ENCODE results near the gene SLBP.
A peak's percentile ranks its signal among the peaks of the same experiment; 100 is the strongest.

The SLBP gene

GRCh38 chr4:1711055-1711570 is 1.0 kb downstream of the SLBP start:
- DNase-seq, result no peak

GRCh38 chr4:1708581-1708980 is 3.5 kb downstream of the SLBP start:
- no peak for DNase-seq

GRCh38 chr4:1706358-1706757 is 5.8 kb downstream of the SLBP start:
- no peak for DNase-seq

DNA sequence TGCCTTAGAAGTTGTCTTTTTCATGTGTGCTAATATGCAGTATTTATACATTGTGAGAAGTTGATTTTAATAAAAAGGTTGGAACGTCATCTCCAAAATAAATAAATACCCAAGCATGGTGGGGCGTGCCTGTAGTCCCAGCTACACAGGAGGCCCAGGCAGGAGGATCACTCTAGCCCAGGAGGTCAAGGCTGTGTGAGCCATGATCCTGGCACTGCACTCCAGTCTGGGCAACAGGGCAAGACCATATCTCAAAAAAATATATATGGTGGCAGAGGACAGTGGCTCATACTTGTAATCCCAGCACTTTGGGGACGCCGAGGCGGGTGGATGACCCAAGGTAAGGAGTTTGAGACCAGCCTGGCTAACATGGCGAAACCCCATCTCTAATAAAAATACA is 6.4 kb downstream of the SLBP start:
- DNase-seq, result no peak

DNA sequence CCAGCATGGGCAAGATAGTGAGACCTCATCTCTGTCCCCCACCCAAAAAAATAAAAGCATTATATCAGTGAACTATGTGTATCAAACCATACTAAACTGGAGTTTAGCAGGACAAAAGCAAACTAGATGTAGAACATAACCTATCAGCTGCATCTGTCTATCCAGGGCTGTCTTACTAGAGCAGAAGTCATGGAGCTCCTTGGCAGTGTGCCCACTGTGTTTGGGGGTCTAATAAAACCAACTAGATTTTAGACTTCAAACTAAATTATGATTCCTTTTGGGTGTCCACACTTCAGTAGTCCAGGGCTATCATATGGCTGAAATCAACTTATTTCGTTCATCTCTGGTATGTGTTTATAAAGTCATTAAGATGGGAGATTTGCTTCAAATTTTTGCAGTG is 8.3 kb downstream of the SLBP start:
- DNase-seq, result no peak

- peak; percentile 42 to 59 (median 58) for DNase-seq
Observed at GRCh38 chr4:1701671-1702070, 10.4 kb downstream of the SLBP start.

DNA sequence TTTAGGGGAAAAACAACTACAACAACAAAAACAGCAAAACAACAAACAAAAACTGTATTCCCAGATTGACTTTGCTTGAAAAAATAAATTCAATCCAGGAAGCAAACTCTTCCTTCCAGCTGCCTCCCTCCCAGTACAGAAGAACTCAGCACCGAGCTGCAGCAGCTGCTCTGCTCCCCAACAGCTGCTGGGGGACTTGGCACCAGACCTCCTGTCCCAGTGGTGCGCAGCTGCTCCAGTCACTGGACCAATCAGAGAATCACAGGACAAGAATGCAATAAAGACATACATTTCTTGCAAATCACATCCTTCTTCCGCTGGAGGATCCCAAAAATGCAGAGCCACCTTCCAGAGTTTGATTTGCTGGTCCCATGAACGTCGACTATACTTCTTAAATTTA is 16.2 kb downstream of the SLBP start:
- DNase-seq, result no peak

DNA sequence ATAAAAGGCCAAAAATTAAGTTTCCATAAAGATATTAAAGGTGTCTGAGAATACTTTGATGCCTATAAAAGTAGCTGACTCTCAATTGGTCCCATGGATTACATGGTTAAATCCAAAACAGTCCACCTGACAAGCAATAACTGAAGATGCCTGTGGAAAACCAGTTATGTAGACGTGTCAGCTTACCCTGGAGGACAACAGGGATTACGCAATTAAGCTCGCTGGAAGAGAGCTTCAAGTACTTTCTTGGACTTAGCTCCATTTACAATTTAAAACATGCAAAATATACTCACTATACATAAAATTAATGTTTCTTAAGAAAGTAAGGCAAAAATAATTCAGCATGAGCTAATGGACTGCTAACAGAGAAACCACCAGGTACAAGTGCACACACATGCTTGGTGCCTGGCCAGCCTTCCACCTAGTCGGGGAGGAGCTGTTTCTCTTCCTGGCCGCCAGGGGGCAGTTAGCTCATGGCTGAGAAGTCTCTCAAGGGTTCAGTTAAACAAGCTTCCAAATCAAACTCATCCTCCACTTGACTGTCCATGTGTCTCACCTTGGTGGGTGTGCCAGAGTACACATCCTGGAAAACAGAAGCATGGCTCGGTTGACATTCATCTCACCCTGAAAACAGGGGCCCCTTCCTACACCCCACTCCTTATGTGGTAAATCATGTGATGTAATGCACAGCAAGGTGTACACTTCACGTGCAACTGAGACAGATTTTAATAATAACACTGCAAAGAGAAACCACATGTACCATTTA is 18.8 kb downstream of the SLBP start:
- peak; percentile 80 to 91 (median 88) for DNase-seq

DNA sequence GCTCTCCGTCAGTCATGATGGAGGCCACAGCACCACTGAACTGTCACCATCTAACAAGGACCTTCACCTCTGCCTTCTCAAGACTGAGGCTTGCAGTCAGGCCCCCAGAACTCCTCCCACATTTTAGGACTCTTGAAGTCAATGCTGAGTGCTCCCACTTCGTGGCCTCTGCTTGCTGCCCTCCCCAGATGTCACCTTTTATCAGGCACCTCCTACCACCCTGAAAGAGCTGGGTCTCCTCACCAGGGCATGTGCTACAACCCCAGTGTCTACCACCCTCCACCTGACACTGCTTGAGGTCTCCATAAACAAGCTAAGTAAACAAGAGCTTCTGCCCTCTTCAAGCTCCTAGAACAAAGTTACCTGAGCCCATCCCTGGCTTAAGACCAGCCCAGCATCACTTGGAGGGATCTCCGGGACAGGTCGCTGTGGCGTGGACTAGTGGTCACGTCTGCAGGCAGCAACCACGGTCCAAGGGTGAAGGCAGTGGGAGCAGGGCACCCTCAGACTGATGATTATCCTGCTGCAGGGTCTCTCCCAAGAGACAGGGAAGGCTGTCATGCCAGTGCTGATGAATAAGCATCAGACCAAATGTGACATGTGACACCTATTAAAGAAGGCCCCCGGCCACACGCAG is 20.3 kb downstream of the SLBP start:
- no peak for DNase-seq

DNA sequence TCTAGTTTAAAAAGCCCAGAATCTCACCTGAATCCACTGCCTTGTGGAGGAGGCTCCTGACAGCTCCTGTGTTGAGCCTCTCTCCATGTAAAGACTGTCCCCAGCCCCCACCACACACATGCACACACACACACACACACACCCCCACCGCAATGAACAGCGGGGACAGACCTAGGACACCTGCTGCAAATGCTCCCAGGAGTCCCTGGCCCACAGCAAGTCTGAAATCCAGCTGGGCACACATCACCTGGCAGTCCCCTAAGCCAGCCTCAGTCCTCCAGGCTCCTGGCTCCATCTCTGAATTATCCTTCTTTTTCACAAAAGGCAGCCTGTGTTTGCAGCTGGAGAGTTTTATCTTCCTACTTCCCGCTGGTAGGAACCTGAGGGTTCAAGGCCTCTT is 21.4 kb downstream of the SLBP start:
- no peak for DNase-seq

DNA sequence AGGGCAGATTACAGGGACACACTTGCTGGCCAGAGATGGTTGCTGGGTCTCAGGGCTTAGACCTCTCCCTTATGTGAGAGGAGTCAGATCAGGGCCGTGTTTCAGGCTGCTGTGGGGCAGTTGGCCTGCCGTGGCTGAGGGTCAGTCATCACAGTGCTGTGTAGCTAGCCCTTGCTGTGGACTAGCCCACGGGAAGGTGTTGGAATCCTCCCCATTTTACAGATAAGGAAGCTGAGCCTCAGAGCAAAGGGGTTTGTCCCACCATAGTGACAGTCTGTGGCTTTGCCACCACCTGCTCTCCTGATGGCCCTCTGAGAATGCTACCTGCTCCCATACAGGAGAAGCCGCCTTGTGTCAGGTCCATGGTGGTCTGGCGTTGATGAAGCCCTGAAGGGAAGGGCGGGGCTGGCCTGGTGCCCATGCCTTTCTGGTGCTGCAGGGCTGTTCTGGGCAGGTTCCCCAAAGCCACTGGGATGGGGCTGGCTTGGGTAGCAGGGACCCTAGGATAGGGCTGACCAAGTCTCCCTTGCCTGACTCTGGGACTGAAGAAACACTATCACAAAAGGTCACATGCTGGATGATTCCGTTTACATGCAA is 25.6 kb downstream of the SLBP start:
- DNase-seq, result no peak

DNA sequence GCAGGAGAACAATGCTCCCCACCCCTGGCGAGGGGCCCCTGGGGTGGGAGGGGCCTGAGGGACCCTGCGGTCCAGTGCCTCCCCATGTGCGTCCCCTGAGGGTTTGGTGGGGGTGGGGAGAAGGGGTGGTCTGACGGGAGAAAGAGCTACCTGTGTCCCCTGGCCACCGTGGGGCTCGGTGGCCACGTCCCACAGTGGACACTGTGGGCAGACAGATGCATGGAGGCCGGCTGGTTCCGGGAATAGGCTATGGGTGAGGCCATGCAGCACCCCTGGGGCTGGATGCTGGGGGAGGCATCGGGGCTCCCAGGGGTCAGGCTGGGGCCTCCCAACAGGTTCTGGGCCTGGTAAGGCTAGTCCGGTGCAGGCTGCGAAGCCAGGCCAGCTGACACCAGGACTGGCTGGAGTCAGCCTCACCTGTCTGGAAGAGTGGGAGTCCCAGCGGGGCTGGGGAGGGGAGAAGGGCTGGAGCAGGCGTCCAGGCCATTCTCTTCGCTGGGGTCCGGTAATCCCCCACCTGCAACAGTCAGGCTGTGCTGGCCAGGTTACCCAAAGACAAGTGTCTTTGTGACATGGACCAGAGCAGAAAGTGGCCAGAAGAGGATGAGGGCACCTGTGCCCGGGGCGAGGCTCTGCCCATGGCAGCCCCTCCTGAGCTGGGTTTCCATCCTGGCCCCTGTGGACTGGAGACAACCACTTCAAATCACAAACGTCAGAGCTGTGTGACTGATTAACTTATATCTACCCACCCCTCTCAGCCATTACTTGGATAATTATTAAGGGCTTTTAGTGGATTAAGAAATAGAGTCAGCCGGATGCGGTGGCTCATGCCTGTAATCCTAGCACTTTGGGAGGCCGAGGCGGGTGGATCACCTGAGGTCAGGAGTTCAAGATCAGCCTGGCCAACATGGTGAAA is 26.6 kb downstream of the SLBP start:
- no peak for DNase-seq

DNA sequence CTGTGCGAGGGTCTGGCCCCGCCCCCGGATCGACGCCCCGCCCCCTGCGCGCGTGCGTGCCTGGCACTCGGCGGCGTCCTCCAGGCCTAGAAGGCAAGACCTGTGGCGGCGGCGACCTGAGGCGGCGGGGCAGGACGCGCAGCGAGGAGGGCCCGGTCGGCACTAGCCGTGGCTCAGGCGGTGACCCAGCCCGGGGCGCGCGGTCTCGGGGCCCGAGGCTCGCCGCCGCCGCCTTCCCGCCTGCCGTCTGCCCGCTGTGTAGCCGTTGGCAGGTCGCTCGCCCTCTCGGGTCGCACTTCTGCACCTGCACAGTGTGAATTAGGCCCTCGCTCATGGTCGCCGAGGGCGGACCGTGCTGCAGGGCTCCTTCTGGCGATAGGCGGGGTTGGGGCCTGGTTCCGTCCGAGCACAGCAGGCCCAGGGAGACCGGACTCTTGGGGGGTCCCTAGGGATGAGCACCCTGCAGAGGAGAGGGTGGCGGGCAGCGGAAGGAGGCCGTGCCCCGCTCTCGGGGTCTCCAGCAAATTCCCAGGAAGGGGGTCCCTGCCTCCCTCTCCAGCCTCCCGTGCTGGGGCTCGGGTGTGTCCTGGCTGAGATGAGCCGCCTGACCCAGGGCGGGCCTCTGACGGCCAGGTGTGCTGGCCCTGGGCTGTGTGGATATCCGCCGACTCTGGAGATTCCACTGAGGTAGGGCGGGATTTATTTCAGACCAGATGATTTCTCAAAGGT is 27.4 kb downstream of the SLBP start:
- no peak for DNase-seq

GRCh38 chr4:1683736-1684505 is 28.2 kb downstream of the SLBP start, which contains the start of gene FAM53A:
TSS of gene FAM53A (minus strand) at chr4:1684313. CDS start at chr4:1668741, 15,572 bp downstream.
- DNase-seq, result peak; percentile 94 to 99 (median 98)

DNA sequence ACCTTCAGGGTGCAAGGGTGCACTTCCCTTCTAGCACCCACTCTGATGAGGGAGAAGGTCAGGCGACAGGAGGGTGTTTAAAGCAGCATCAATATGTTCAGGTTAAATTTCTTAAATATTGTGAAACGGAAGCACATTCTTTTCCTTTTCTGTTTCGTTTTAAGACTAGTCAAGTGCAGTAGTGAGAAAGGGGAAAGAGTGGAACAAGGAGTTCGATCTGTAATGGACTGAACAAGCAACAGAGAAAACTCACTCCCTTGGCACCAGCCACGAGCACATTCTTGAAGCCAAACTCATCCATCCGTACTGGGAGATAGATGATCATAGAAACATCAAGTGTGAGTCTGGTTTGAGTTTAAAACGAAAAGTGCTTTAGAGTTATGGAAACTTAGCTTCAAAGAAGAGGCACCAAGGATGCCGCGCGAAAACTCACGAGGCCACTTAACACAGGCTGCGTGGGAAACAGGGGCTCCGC is 28.8 kb downstream of the SLBP start:
- peak in 3 of 4 experiments; percentile 11 to 44 (median 22) for DNase-seq

GRCh38 chr4:1682860-1683259 is 29.3 kb downstream of the SLBP start:
- DNase-seq, result no peak

- no peak for DNase-seq
Observed at GRCh38 chr4:1678244-1678643, 33.9 kb downstream of the SLBP start.

DNA sequence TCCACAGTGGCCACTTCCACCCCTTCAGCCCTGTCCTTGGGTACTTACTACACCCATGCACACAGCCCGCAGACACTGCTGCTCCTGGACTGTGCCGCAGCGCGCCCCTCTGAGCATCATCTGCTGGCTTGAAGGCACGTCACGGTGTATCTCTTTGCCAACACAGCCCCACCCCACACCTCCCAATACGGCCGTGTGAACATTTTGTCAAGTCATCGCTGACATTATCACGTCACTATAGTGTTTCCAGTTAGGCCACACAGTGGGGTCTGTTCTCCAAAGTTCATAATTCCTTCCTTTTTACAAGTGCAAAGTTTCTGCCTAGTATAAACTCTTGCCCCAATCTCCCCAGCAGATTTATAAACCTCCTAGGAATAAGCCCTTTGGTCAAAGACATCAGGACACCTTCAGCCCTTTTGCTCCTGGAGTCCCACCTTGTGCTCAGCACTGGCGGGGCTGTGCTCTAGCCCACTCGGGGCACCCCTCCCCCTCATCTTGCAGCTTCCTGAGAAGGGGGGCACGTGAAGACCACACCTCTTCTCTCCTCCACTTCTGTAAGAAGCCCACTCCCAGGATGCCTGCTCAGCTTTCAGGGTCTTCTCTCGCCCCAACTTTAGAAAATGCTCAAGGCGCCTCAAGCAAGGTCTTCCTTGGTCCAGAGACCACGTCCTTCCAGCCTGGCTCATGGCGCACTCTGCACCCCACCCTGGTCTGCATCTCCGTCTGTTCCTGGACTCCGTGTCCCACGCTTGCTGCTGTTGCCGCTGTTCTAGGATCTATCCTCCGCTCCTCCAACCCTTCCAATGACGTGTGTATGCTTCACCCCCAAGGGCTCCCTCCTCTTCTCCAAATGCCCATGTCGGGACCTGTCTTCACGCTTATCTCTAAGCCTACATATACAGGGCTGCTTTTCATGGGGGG is 35.3 kb downstream of the SLBP start:
- no peak for DNase-seq

DNA sequence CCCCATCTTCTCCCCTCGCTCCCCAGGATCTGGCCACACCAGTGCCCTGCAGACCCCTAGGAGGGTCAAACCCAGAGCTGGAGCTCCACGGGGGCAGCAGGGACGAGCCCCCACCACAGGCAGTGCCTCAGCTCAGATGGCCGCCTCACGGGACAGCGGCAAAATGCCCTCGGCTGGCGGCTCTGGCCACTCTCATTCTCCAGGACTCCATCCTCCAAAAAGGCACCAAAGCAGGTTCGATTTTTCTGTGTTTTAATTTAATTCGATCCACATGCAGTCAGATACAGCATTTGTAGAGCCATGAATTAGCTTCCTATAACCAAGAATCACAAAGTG is 36.3 kb downstream of the SLBP start:
- no peak for DNase-seq
